ENCODE measurements around the gene DIS3L2. TPM values are rescaled to one million over a fixed set of nuclear protein-coding genes. Genes with fewer than 3 reads are reported as not detected.
A peak's percentile ranks its signal among the peaks of the same experiment; 100 is the strongest.
"Not testable (repeated sequence)": the region's sequence is repeated elsewhere in the genome, so short reads cannot be mapped to it uniquely, and the experiment has no call there.

The DIS3L2 gene
- total RNA-seq, 2 donors from 2014 or later = 19.6 to 22.1 TPM

- Histone ChIP-seq H3K4me3 (no peak overlapping the region), H3K9me3 (no peaks in the 10 kb centered on the region), H3K27ac (no peak overlapping the region), H3K36me3 (no peaks in the 10 kb centered on the region), H3K4me1 (no peaks in the 10 kb centered on the region), H3K27me3 (no peaks in the 10 kb centered on the region)
- no peak for TF ChIP-seq CTCF (IDR thresholded peaks at IDR 0.05)
- no peak for DNase-seq (ENCODE audit: low spot score)
Observed at GRCh38 chr2:232333361-232334135, 372.0 kb downstream of the DIS3L2 start.

GRCh38 chr2:232334136-232334884, 372.8 kb downstream of the DIS3L2 start:
- not testable (repeated sequence) for H3K36me3 ChIP-seq; H3K9me3 ChIP-seq; H3K27ac ChIP-seq; H3K27me3 ChIP-seq; H3K4me1 ChIP-seq; DNase-seq (ENCODE audit: low spot score); H3K4me3 ChIP-seq

- H3K9me3 ChIP-seq; DNase-seq (ENCODE audit: low spot score); H3K27me3 ChIP-seq; H3K4me3 ChIP-seq; H3K27ac ChIP-seq; H3K36me3 ChIP-seq; H3K4me1 ChIP-seq: not testable (repeated sequence)
Observed at GRCh38 chr2:232334885-232335205, 373.3 kb downstream of the DIS3L2 start.

- DNase-seq (ENCODE audit: low spot score); H3K27ac ChIP-seq; H3K9me3 ChIP-seq; H3K4me1 ChIP-seq; H3K27me3 ChIP-seq; H3K36me3 ChIP-seq; H3K4me3 ChIP-seq: not testable (repeated sequence)
- TF ChIP-seq CTCF (IDR thresholded peaks at IDR 0.05) = peak; percentile 36 to 62
Observed at GRCh38 chr2:232335206-232335858, 373.8 kb downstream of the DIS3L2 start.

GRCh38 chr2:232335859-232336215, 374.3 kb downstream of the DIS3L2 start:
- H3K9me3 ChIP-seq = no peaks in the 10 kb centered on the region
- H3K4me1 ChIP-seq = no peaks in the 10 kb centered on the region
- no peaks in the 10 kb centered on the region for H3K27me3 ChIP-seq
- DNase-seq (ENCODE audit: low spot score) = no peak
- TF ChIP-seq CTCF (IDR thresholded peaks at IDR 0.05) = no peak
- no peak overlapping the region for H3K27ac ChIP-seq
- H3K4me3 ChIP-seq = no peak overlapping the region
- no peaks in the 10 kb centered on the region for H3K36me3 ChIP-seq

- H3K4me1 ChIP-seq = no peaks in the 10 kb centered on the region
- H3K27me3 ChIP-seq = no peaks in the 10 kb centered on the region
- TF ChIP-seq CTCF (IDR thresholded peaks at IDR 0.05) = no peak
- H3K27ac ChIP-seq = no peak overlapping the region
- no peak overlapping the region for H3K4me3 ChIP-seq
- H3K9me3 ChIP-seq = no peaks in the 10 kb centered on the region
- H3K36me3 ChIP-seq = no peaks in the 10 kb centered on the region
- no peak for DNase-seq (ENCODE audit: low spot score)
Observed at GRCh38 chr2:232336241-232336736, 374.8 kb downstream of the DIS3L2 start.
